HG03095 (cell line): ENCODE results near the gene HEATR1.
"Not testable (repeated sequence)": the region's sequence is repeated elsewhere in the genome, so short reads cannot be mapped to it uniquely, and the experiment has no call there.

Source experiments
- ATAC-seq: cut with Tn5 transposase; IDR thresholded peaks from one replicate; pipeline ENCODE4 v1.9.1; 2021; ENCODE audit warnings: moderate library complexity; ENCODE audit not compliant: unreplicated experiment

HEATR1 gene

GRCh38 chr1:236511735-236512418 is 92.4 kb downstream of the HEATR1 start:
- ATAC-seq = no peak

GRCh38 chr1:236509647-236510401 is 94.5 kb downstream of the HEATR1 start:
- no peak for ATAC-seq

GRCh38 chr1:236509203-236509602 is 95.1 kb downstream of the HEATR1 start:
- no peak for ATAC-seq

GRCh38 chr1:236508593-236509027 is 95.7 kb downstream of the HEATR1 start:
- ATAC-seq = no peak

GRCh38 chr1:236507022-236507700 is 97.2 kb downstream of the HEATR1 start:
- no peak for ATAC-seq

- ATAC-seq = not testable (repeated sequence)
Observed at GRCh38 chr1:236504338-236504737, 100.0 kb downstream of the HEATR1 start.

GRCh38 chr1:236502972-236503639 is 101.2 kb downstream of the HEATR1 start:
- no peak for ATAC-seq

GRCh38 chr1:236502579-236502971 is 101.7 kb downstream of the HEATR1 start:
- ATAC-seq = no peak

GRCh38 chr1:236501093-236501492 is 103.2 kb downstream of the HEATR1 start:
- ATAC-seq = no peak
